Measurements from ENCODE around the gene TMPRSS13.

Gene TMPRSS13

GRCh38 chr11:117944554-117944953 lies 15.4 kb upstream of the TMPRSS13 start:
- H3K4me3 ChIP-seq (replicated peaks in 1 of 2; ENCODE audit: low read depth in 2 of 2, low read length in 2 of 2) = no peak overlapping the region
- no peak for DNase-seq (ENCODE audit: low read depth in 2 of 2)
- TF ChIP-seq CTCF (IDR thresholded peaks at IDR 0.05; ENCODE audit: low read depth, low read length) = no peak

- no peak overlapping the region for H3K4me3 ChIP-seq (replicated peaks in 1 of 2; ENCODE audit: low read depth in 2 of 2, low read length in 2 of 2)
- no peak for TF ChIP-seq CTCF (IDR thresholded peaks at IDR 0.05; ENCODE audit: low read depth, low read length)
- DNase-seq (ENCODE audit: low read depth in 2 of 2) = no peak
Measured at GRCh38 chr11:117941976-117942654, 12.9 kb upstream of the TMPRSS13 start.

- no peak for TF ChIP-seq CTCF (IDR thresholded peaks at IDR 0.05; ENCODE audit: low read depth, low read length)
- DNase-seq (ENCODE audit: low read depth in 2 of 2) = no peak
- H3K4me3 ChIP-seq (replicated peaks in 1 of 2; ENCODE audit: low read depth in 2 of 2, low read length in 2 of 2) = no peak overlapping the region
Measured at GRCh38 chr11:117941163-117941707, 12.0 kb upstream of the TMPRSS13 start.

GRCh38 chr11:117940736-117941135 lies 11.5 kb upstream of the TMPRSS13 start:
- no peak overlapping the region for H3K4me3 ChIP-seq (replicated peaks in 1 of 2; ENCODE audit: low read depth in 2 of 2, low read length in 2 of 2)
- DNase-seq (ENCODE audit: low read depth in 2 of 2) = no peak
- no peak for TF ChIP-seq CTCF (IDR thresholded peaks at IDR 0.05; ENCODE audit: low read depth, low read length)

- no peak for TF ChIP-seq CTCF (IDR thresholded peaks at IDR 0.05; ENCODE audit: low read depth, low read length)
- H3K4me3 ChIP-seq (replicated peaks in 1 of 2; ENCODE audit: low read depth in 2 of 2, low read length in 2 of 2) = no peak overlapping the region
- no peak for DNase-seq (ENCODE audit: low read depth in 2 of 2)
Measured at GRCh38 chr11:117936973-117937372, 7.8 kb upstream of the TMPRSS13 start.

- no peak for DNase-seq (ENCODE audit: low read depth in 2 of 2)
- H3K4me3 ChIP-seq (replicated peaks in 1 of 2; ENCODE audit: low read depth in 2 of 2, low read length in 2 of 2) = no peak overlapping the region
- TF ChIP-seq CTCF (IDR thresholded peaks at IDR 0.05; ENCODE audit: low read depth, low read length) = no peak
Measured at GRCh38 chr11:117934526-117935307, 5.5 kb upstream of the TMPRSS13 start.

All from cardiac fibroblast (primary cell).